Inflammatory macrophage treated with lipopolysaccharide for 1 hour (primary cell): ENCODE data around the gene CAMK2N2.

Experiments
- DNase-seq, 2 donors: peaks; one replicate each; pipeline ENCODE4 v3.0.0-alpha.2; 2020 to 2022

The CAMK2N2 gene

DNA sequence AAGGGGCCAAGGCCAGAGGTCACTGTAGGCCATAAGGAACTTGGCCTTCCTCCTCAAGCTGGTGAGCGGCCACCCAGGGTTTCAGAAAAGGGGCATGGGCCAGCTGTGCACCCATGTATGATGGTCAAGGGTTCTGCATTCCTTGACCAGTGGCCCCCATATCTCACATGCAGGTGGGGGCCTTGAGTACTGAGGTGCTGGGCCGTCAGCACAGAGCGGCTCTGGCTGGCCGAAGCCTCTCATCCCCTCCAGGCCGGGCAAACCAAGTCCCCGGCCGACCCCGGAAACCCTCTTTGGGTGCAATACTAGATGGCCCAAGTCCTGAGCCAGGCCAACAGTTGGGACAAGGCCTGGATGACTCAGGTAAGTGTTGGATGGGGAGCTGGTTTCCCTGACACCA lies 22.1 kb downstream of the CAMK2N2 start:
- DNase-seq, result no peak

DNA sequence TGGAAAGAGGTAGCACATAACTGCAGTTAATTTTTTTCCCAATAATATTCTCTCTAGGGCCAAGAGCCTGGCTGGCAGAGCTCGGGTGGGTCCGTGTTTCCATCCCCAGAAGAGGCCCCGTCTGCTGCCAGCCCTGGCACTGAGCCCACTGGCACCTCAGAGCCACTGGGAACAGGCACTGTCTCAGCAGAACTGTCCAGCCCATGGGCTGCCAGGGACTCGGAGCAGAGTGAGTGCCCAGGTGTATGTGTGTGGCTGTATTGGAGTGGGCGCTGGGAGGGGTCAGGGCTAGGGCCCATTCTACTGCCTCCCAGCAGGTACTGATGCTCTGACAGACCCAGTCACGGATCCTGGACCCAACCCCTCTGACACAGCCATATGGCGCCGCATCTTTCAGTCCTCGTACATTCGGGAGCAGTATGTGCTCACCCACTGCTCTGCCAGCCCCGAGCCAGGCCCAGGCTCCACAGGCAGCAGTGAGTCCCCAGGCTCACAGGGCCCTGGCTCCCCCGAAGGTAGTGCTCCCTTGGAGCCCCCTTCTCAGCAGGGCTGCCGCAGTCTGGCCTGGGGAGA lies 23.0 kb downstream of the CAMK2N2 start:
- DNase-seq, result no peak

DNA sequence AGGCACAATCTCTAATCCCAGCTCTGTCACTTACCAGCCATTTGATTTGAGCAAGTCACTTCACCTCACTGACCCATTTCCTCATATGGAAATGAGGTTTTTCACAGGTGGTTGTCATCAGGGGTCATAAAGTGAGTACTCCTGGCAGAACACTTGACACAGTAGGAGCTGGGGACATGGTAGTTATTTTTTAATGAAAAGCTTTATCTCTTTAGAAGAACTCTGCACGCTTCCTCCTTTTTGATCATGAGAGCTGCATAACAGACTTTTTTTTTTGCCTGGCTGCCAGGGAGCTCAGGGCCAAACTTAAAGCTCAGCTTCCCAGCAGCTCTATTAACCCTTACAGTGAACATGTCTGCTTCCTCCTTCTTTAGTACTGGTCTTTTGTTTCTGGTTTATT lies 23.5 kb downstream of the CAMK2N2 start:
- no peak for DNase-seq

DNA sequence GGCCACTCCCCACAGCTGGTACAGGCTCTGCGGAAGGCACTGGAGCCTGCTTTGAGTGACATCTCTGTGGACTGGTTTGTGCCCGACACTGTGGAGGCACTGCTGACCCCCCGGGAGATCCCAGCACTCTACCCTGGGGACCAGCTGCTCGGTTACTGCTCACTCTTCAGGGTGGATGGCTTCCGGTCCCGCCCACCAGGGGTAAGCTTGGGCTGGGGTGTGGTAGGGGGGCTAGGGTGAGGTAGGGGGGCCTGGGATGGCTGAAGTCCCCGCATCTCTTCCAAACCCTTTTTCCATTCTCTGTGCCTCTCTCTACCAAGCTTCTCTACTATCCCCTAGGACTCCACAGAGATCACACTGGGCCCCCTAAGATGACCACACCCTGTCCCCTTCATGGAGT lies 24.1 kb downstream of the CAMK2N2 start:
- no peak for DNase-seq

DNA sequence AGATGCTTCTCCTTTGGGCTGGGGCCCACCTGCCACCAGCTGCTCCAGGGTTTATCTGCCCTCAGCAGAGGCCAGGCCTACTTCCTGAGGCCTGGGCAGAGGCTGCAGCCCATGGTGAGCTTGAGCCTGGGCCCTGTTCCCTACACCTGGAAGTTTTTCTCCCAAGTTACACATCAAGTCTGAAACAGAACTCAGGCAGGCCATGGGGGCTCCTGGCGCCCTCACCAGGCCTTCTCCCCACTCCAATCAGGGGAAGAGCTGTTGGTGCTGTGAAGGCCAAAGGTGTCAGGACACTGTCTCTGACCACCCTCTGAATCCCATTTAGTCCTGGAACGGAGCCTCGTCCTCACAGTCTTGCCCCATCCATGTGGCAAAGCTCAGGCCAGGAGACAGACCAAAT lies 24.7 kb downstream of the CAMK2N2 start:
- no peak for DNase-seq

DNA sequence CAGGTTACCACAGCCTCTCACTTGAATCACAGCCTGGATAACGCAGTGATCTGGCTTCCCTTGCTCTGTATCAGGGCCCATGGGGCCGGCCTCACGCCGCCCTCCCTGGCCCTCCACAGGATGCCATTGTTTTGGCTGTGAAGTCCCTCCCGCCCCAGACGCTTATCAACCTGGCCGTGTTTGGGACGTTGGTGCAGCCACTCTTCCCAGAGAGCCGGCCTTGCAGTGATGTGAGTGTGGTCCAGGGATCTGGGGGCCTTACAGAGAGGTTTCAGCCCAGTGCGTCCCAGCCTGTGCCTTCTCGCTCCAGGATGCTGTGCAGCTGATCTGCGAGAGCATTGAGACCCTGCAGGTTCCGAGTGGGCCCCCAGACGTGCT lies 25.3 kb downstream of the CAMK2N2 start:
- no peak for DNase-seq

GRCh38 chr3:184235381-184236032 lies 25.8 kb downstream of the CAMK2N2 start:
- DNase-seq, result no peak

- no peak for DNase-seq
These were observed 26.5 kb downstream of the CAMK2N2 start for GRCh38 chr3:184234671-184235380.

GRCh38 chr3:184234224-184234623 lies 27.1 kb downstream of the CAMK2N2 start:
- no peak for DNase-seq

- no peak for DNase-seq
These were observed 28.1 kb downstream of the CAMK2N2 start for GRCh38 chr3:184233127-184233843.

DNA sequence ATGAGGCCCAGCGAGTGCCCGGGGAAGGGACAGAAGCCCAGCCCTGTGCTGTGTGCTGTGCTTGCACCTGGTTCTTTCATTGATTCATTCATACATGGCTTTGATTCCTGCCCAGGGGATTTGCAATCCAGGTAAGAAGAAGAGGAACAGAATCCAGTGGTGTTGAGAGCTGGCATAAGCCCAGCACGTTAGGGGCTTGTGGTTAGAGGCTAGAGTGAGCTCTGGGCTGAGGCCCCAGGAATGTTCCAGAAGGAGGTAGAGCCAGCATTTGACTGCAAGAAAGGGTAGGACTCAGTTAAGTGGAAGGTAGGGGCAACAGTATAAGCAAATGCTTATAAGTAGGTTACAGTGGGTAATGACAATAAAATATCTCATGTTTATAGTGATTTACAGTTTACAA lies 29.7 kb downstream of the CAMK2N2 start:
- no peak for DNase-seq

DNA sequence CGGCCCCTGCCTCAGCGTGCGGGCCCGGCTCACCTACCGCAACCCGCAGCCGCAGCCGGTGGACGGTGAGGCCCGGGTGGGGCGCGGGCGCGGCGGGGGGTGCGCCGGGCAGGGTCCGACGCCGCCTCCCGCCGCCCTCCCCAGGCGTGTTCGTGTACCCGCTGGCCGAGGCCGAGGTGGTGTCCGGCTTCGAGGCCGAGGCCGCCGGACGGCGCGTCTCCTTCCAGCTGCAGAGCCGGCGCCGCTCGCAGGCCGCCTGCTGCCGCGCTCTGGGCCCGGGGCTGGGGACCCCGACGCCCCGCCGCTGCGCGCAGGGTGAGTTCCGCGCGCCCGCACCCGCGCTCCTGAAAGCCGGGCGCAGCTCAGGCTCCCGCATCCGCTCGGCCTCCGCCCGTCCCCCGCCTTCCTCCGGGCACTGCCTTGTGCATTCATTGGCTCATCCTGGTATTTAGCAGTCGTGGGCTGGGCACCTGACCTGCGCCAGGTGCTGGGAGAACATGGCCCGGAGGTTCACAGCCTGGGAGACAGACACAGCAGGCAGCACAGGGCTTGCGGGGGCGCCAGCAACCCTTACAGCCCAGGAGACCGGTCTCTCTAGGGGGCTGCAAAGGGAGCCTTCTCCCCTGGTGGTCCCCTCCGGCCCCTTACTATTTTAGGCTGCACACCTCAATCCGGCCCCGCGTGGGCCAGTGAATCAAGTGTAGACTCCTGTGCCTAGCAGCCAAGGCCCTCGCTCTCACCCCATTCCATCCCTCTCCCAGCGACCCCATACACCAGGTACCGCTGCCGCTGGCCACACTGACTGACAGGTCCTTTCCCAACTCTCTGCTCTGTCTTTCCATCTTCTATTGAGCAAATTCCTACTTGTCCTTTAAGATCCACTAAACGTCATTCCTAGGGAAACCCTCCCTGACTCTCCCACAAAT lies 30.5 kb downstream of the CAMK2N2 start:
- no peak for DNase-seq

GRCh38 chr3:184230081-184230602 lies 31.2 kb downstream of the CAMK2N2 start:
- no peak for DNase-seq

GRCh38 chr3:184229394-184230080 lies 31.8 kb downstream of the CAMK2N2 start, which contains the start of gene VWA5B2:
Gene VWA5B2 (plus strand): TSS chr3:184229585. CDS start chr3:184230529, 944 bp downstream.
- peak in 1 of 2 donors; percentile 14 for DNase-seq

DNA sequence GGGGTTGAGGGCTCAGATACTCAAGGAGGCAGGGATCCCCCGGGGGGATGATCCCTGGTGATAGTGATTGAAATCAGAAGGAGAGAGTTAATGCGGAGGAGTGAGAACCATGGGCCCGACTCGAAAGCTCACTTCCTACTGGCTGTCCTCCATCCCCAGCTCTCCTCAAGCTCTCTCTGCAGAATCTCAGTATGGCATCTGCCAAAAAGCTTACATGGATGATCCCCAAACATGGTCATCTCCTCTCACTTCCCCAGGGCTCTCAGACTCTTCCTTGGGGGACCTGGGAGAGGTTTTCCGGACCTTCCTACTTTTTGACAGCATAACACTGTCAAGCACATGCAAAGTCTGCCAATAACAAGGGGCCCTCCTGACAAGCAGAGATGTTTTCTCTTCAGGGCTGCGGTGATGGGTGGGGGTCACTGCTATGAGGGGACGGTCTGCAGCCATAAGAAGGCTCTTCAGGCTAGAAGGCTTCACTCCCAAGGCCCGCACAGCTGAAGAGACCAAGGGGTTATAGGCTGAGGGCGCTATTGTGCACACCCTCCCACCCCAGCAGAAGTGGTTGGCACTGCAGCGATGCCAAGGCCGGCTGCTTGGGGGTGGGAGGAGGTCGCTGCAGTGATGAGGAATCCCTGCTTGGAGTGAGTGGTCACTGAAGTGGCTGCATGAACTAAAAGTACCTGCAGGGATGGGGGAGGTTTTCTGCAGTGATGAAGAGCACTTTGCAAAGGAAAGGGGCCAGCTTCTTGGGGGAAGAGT lies 32.8 kb downstream of the CAMK2N2 start:
- DNase-seq, result no peak

GRCh38 chr3:184227481-184227935 lies 33.8 kb downstream of the CAMK2N2 start:
- peak in 1 of 2 donors; percentile 48 for DNase-seq

DNA sequence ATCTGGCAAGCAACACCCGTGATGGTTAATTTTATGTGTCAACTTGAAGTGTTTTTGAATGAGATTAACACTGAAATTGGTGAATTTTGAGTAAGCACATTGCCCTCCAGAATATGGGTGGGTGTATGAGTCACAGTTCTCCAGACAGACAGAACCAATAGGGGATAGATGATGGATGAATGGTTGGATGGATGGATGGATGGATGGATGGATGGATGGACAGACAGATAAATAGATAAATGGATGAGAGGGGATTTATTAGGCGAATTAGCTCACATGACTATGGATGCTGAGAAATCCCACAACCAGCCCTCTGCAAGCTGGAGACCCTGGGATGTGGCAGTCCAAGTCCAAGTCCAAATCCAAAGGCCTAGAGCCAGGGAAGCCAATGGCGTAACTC lies 37.4 kb downstream of the CAMK2N2 start:
- DNase-seq, result no peak

GRCh38 chr3:184222521-184222920 lies 38.8 kb downstream of the CAMK2N2 start:
- no peak for DNase-seq

DNA sequence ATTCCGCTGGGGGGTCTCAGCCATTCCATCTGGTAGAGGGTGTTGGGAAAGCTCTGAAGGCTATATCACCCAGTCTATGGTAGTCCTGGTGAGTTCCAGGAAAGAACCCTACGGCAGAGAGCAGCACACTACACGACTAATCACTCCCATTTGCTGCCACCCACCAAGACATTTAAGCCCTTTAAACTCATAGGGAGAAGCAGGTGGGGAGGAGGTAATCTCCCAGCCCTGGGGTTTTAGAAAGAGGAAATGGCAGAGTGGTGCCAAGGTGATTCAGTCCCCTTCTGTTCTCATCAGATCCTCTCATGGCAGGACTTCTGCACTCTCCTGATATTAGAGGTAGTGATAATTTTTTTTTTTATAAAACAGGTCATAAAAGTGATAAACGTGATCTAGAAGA lies 42.5 kb downstream of the CAMK2N2 start:
- no peak for DNase-seq

GRCh38 chr3:184211718-184212117 lies 49.6 kb downstream of the CAMK2N2 start:
- no peak for DNase-seq

- no peak for DNase-seq
These were observed 50.1 kb downstream of the CAMK2N2 start for GRCh38 chr3:184211297-184211696.
